Aorta (tissue), 4 donors: ENCODE measurements around the gene AP2A2. TPM values are rescaled to one million over a fixed set of nuclear protein-coding genes. Genes with fewer than 3 reads are reported as not detected.

Experiments used
- polyA plus RNA-seq, 2 donors: library from polyadenylated mRNA; stranded (reverse); fragments of 200-250 nt; gene quantifications; one replicate each; pipeline ENCODE4 v1.2.3, GENCODE V29; 2013
- total RNA-seq, 2 donors: library from RNA; stranded (reverse); fragmentation: NEBNext Ultra II Directional; extraction: Animal tissue kit (Norgen Biotek cat#: 25700); gene quantifications; one replicate each; pipeline ENCODE4 v1.2.1, GENCODE V29; 2021
- donor health status: healthy with polysubstance abuse.
- donor health status: Bipolar disorder and iron deficiency.
- donor health status: DM: no; HTN: no; CAD: no.
- donor health status: DM: yes; HTN: yes; CAD: no.

AP2A2 gene
- total and polyA plus RNA-seq, 4 donors = 14.0 to 147 (median 70.3) TPM

Other genes starting within 250 kb of the AP2A2 start
- 10 to 100 TPM; 32.2 to 59.5 TPM for gene DEAF1, start 230.6 kb upstream of the AP2A2 start, total RNA-seq
- gene DEAF1, start 230.6 kb upstream of the AP2A2 start, polyA plus RNA-seq = 10 to 100 TPM; 15.7 to 53.0 TPM
- gene TMEM80, start 230.1 kb upstream of the AP2A2 start, total RNA-seq = 10 to 100 TPM; 15.6 to 23.0 TPM
- 10 to 100 TPM in 1 of 2 donors, 1 to 10 TPM in 1; 8.4 to 31.2 TPM for gene TMEM80, start 230.1 kb upstream of the AP2A2 start, polyA plus RNA-seq
- 10 to 100 TPM; 41.0 to 45.1 TPM for gene EPS8L2, start 219.6 kb upstream of the AP2A2 start, total RNA-seq
- 100 to 1,000 TPM in 1 of 2 donors, 10 to 100 TPM in 1; 64.6 to 102 TPM for gene EPS8L2, start 219.6 kb upstream of the AP2A2 start, polyA plus RNA-seq
- gene TALDO1, start 178.4 kb upstream of the AP2A2 start, total RNA-seq = 100 to 1,000 TPM; 113 to 130 TPM
- gene TALDO1, start 178.4 kb upstream of the AP2A2 start, polyA plus RNA-seq = 100 to 1,000 TPM; 122 to 187 TPM
- 10 to 100 TPM; 36.1 to 52.7 TPM for gene GATD1, start 148.4 kb upstream of the AP2A2 start, total RNA-seq
- gene GATD1, start 148.4 kb upstream of the AP2A2 start, polyA plus RNA-seq = 10 to 100 TPM in 1 of 2 donors, 1 to 10 TPM in 1; 9.6 to 32.5 TPM
- not detected for gene CEND1, start 135.8 kb upstream of the AP2A2 start, total RNA-seq
- gene CEND1, start 135.8 kb upstream of the AP2A2 start, polyA plus RNA-seq = under 1 TPM in 1 of 2 donors, not detected in 1; 0.10 TPM
- gene SLC25A22, start 127.6 kb upstream of the AP2A2 start, total RNA-seq = 10 to 100 TPM; 10.1 to 12.9 TPM
- 1 to 10 TPM; 3.2 to 5.6 TPM for gene SLC25A22, start 127.6 kb upstream of the AP2A2 start, polyA plus RNA-seq
- gene PIDD1, start 120.6 kb upstream of the AP2A2 start, total RNA-seq = 10 to 100 TPM in 1 of 2 donors, 1 to 10 TPM in 1; 8.5 to 14.7 TPM
- 10 to 100 TPM; 15.3 to 71.4 TPM for gene PIDD1, start 120.6 kb upstream of the AP2A2 start, polyA plus RNA-seq
- gene RPLP2, start 115.9 kb upstream of the AP2A2 start, total RNA-seq = 1,000 to 10,000 TPM; 1,300 to 1,387 TPM
- gene RPLP2, start 115.9 kb upstream of the AP2A2 start, polyA plus RNA-seq = 1,000 to 10,000 TPM; 1,256 to 1,452 TPM
- 100 to 1,000 TPM; 116 to 121 TPM for gene PNPLA2, start 107.0 kb upstream of the AP2A2 start, total RNA-seq
- gene PNPLA2, start 107.0 kb upstream of the AP2A2 start, polyA plus RNA-seq = 100 to 1,000 TPM in 1 of 2 donors, 10 to 100 TPM in 1; 33.7 to 240 TPM
- 10 to 100 TPM in 1 of 2 donors, 1 to 10 TPM in 1; 2.2 to 10.0 TPM for gene CRACR2B, start 98.0 kb upstream of the AP2A2 start, total RNA-seq
- gene CRACR2B, start 98.0 kb upstream of the AP2A2 start, polyA plus RNA-seq = 10 to 100 TPM in 1 of 2 donors, 1 to 10 TPM in 1; 4.8 to 10.5 TPM
- 100 to 1,000 TPM; 620 to 681 TPM for gene CD151, start 92.9 kb upstream of the AP2A2 start, total RNA-seq
- gene CD151, start 92.9 kb upstream of the AP2A2 start, polyA plus RNA-seq = 1,000 to 10,000 TPM in 1 of 2 donors, 100 to 1,000 TPM in 1; 860 to 1,186 TPM
- 10 to 100 TPM; 57.5 to 69.2 TPM for gene POLR2L, start 83.3 kb upstream of the AP2A2 start, total RNA-seq
- 100 to 1,000 TPM; 140 to 152 TPM for gene POLR2L, start 83.3 kb upstream of the AP2A2 start, polyA plus RNA-seq
- gene TSPAN4, start 83.0 kb upstream of the AP2A2 start, total RNA-seq = 10 to 100 TPM; 42.9 to 95.1 TPM
- gene TSPAN4, start 83.0 kb upstream of the AP2A2 start, polyA plus RNA-seq = 10 to 100 TPM; 28.4 to 79.1 TPM
- gene CHID1, start 15.1 kb upstream of the AP2A2 start, total RNA-seq = 10 to 100 TPM; 55.4 to 77.4 TPM
- 10 to 100 TPM; 29.6 to 60.3 TPM for gene CHID1, start 15.1 kb upstream of the AP2A2 start, polyA plus RNA-seq
- not detected for gene MUC6, start 110.8 kb downstream of the AP2A2 start, total RNA-seq
- under 1 TPM; under 0.01 to 0.49 TPM for gene MUC6, start 110.8 kb downstream of the AP2A2 start, polyA plus RNA-seq
- gene MUC2, start 149.0 kb downstream of the AP2A2 start, total RNA-seq = under 1 TPM; 0.06 to 0.10 TPM
- 10 to 100 TPM in 1 of 2 donors, under 1 TPM in 1; 0.08 to 11.8 TPM for gene MUC2, start 149.0 kb downstream of the AP2A2 start, polyA plus RNA-seq
- gene MUC5AC, start 232.1 kb downstream of the AP2A2 start, total RNA-seq = not detected
- gene MUC5AC, start 232.1 kb downstream of the AP2A2 start, polyA plus RNA-seq = under 1 TPM in 1 of 2 donors, not detected in 1; 0.05 TPM